Measurements from ENCODE around the gene SPAG16. TPM values are rescaled to one million over a fixed set of nuclear protein-coding genes. Genes with fewer than 3 reads are reported as not detected.
A peak's percentile ranks its signal among the peaks of the same experiment; 100 is the strongest.

The SPAG16 gene
- total RNA-seq, 1 experiment from 2014 or later, result 17.3 TPM

- peak; percentile 93 for TF ChIP-seq CTCF (conservative IDR thresholded peaks at IDR 0.05)
- Histone ChIP-seq H2BK12ac (ENCODE audit: insufficient read length, low read depth, low read length) (no peak overlapping the region), H3K27me3 (ENCODE audit: insufficient read depth, low read length) (no peaks in the 10 kb centered on the region), H3K56ac (ENCODE audit: insufficient read length, low read depth, low read length) (no peak overlapping the region), H3K14ac (ENCODE audit: insufficient read depth, low read length) (no peak overlapping the region), H3K79me2 (ENCODE audit: insufficient read depth, low read length) (no peaks in the 10 kb centered on the region), H4K20me1 (ENCODE audit: control insufficient read depth, insufficient read depth, insufficient read length) (no peaks in the 10 kb centered on the region), H3K4me2 (ENCODE audit: insufficient read depth, insufficient read length, low read length) (no peak overlapping the region), H2BK20ac (ENCODE audit: low read depth, low read length, poor library complexity, severe bottlenecking) (no peak overlapping the region), H2AK5ac (ENCODE audit: insufficient read length, low read length) (no peak overlapping the region), H2BK15ac (ENCODE audit: low read depth, low read length) (no peak overlapping the region), H3K9me3 (ENCODE audit: control insufficient read depth, low read depth, low read length) (no peaks in the 10 kb centered on the region), H3K4ac (ENCODE audit: low read depth, low read length) (no peak overlapping the region), H3K27ac (ENCODE audit: insufficient read length, low read depth, low read length) (no peak overlapping the region), H3K23ac (ENCODE audit: insufficient read length, low read depth, low read length) (no peak overlapping the region), H3T11ph (ENCODE audit: low read length) (no peak overlapping the region), H3K18ac (ENCODE audit: insufficient read length, low read depth, low read length) (no peak overlapping the region), H2BK120ac (ENCODE audit: low read depth, low read length, poor library complexity, severe bottlenecking) (no peak overlapping the region), H2BK5ac (ENCODE audit: insufficient read length, low read length) (no peak overlapping the region), H4K91ac (ENCODE audit: insufficient read length, low read depth, low read length) (no peak overlapping the region), H2AFZ (ENCODE audit: low read length) (no peak overlapping the region), H3K4me1 (ENCODE audit: insufficient read depth, low read length) (no peaks in the 10 kb centered on the region; the same call in 1 of the 2 replicates), H3K79me1 (ENCODE audit: insufficient read depth, low read depth, low read length, poor library complexity, severe bottlenecking) (no peaks in the 10 kb centered on the region), H3K23me2 (ENCODE audit: insufficient read length, low read depth, low read length, poor library complexity, severe bottlenecking) (no peaks in the 10 kb centered on the region), H3K9ac (ENCODE audit: extremely low read depth, insufficient read length, low read length) (no peak overlapping the region), H4K5ac (ENCODE audit: insufficient read length, low read depth, low read length) (no peak overlapping the region), H4K8ac (replicated peaks; ENCODE audit: insufficient read length, low read depth, low read length) (no peak overlapping the region)
- Mint-ChIP-seq H3K36me3 (ENCODE audit: insufficient read depth in 1 of 3, low read depth in 3 of 3) (no peaks in the 10 kb centered on the region), H3K9me3 (no peaks in the 10 kb centered on the region), H3K27ac (no peak overlapping the region), H3K27me3 (ENCODE audit: low read depth) (no peaks in the 10 kb centered on the region), H3K4me3 (no peak overlapping the region), H3K4me1 (peaks cover 7% of the 10 kb centered on the region in 2 experiments)
- WGBS (ENCODE audit: extremely low coverage, insufficient read length, low lambda C conversion rate), result no CpG with 5 or more reads among the region's 4 CpGs
- no peak for DNase-seq
Measured at GRCh38 chr2:213246497-213247281, 37.6 kb upstream of the SPAG16 start.

All from H9 (cell line).